ENCODE measurements around the gene OR6K6. TPM values are rescaled to one million over a fixed set of nuclear protein-coding genes. Genes with fewer than 3 reads are reported as not detected.

The OR6K6 gene
- polyA plus RNA-seq, 1 donor from 2014 or later: not detected

GRCh38 chr1:158711098-158711497 lies 43.4 kb upstream of the OR6K6 start:
- no peak overlapping the region for H3K27ac ChIP-seq (ENCODE audit: low read length)

GRCh38 chr1:158714754-158715153 lies 39.8 kb upstream of the OR6K6 start:
- no peak overlapping the region for H2AFZ ChIP-seq (ENCODE audit: low read depth, low read length)
- TF ChIP-seq EZH2 (IDR thresholded peaks at IDR 0.05; ENCODE audit: borderline replicate concordance, insufficient read depth, low read length, poor library complexity, severe bottlenecking) (no peak), SMC3 (conservative IDR thresholded peaks at IDR 0.05; ENCODE audit: poor library complexity) (no peak), EP300 (conservative IDR thresholded peaks at IDR 0.05; ENCODE audit: poor library complexity, severe bottlenecking) (no peak), RAD21 (conservative IDR thresholded peaks at IDR 0.05) (no peak), TAF1 (IDR thresholded peaks at IDR 0.05; ENCODE audit: low read depth) (no peak)
- H3K4me3 ChIP-seq (ENCODE audit: low read length): no peak overlapping the region
- H3K36me3 ChIP-seq (ENCODE audit: insufficient read depth, low read length): no peaks in the 10 kb centered on the region
- no peaks in the 10 kb centered on the region for H3K9me2 ChIP-seq (ENCODE audit: insufficient read depth, low read length)
- H3K9ac ChIP-seq (ENCODE audit: low read length): no peak overlapping the region
- H3K79me2 ChIP-seq (replicated peaks; ENCODE audit: insufficient read depth, low read length): no peaks in the 10 kb centered on the region
- H3K9me3 ChIP-seq (ENCODE audit: low read length): no peaks in the 10 kb centered on the region
- H3K27me3 ChIP-seq (ENCODE audit: insufficient read depth, low read depth, low read length): no peaks in the 10 kb centered on the region
- no peaks in the 10 kb centered on the region for H3F3A ChIP-seq (ENCODE audit: insufficient read depth, low read length, poor library complexity, severe bottlenecking)
- no peak overlapping the region for H3K27ac ChIP-seq (ENCODE audit: low read length)
- H3K4me2 ChIP-seq (ENCODE audit: low read length): no peak overlapping the region
- no peaks in the 10 kb centered on the region for H4K20me1 ChIP-seq (ENCODE audit: insufficient read depth)

More at GRCh38 chr1:158711098-158711497, 43.4 kb upstream of the OR6K6 start:
- no peaks in the 10 kb centered on the region for H4K20me1 ChIP-seq (ENCODE audit: insufficient read depth)
- H3K79me2 ChIP-seq (replicated peaks; ENCODE audit: insufficient read depth, low read length): no peaks in the 10 kb centered on the region
- H3K4me3 ChIP-seq (ENCODE audit: low read length): no peak overlapping the region
- H3K27me3 ChIP-seq (ENCODE audit: insufficient read depth, low read depth, low read length): no peaks in the 10 kb centered on the region
- no peaks in the 10 kb centered on the region for H3K36me3 ChIP-seq (ENCODE audit: insufficient read depth, low read length)
- no peaks in the 10 kb centered on the region for H3F3A ChIP-seq (ENCODE audit: insufficient read depth, low read length, poor library complexity, severe bottlenecking)
- no peak overlapping the region for H2AFZ ChIP-seq (ENCODE audit: low read depth, low read length)
- H3K9me3 ChIP-seq (ENCODE audit: low read length): no peaks in the 10 kb centered on the region
- H3K4me2 ChIP-seq (ENCODE audit: low read length): no peak overlapping the region
- TF ChIP-seq CTCF (IDR thresholded peaks at IDR 0.05; ENCODE audit: poor library complexity, severe bottlenecking) (no peak), RAD21 (conservative IDR thresholded peaks at IDR 0.05) (no peak), TAF1 (IDR thresholded peaks at IDR 0.05; ENCODE audit: low read depth) (no peak), EZH2 (IDR thresholded peaks at IDR 0.05; ENCODE audit: borderline replicate concordance, insufficient read depth, low read length, poor library complexity, severe bottlenecking) (no peak), REST (IDR thresholded peaks at IDR 0.05; ENCODE audit: borderline replicate concordance) (no peak), EP300 (conservative IDR thresholded peaks at IDR 0.05; ENCODE audit: poor library complexity, severe bottlenecking) (no peak), POLR2AphosphoS5 (IDR thresholded peaks at IDR 0.05) (no peak), MXI1 (conservative IDR thresholded peaks at IDR 0.05; ENCODE audit: poor library complexity, severe bottlenecking) (no peak)
- H3K9me2 ChIP-seq (ENCODE audit: insufficient read depth, low read length): no peaks in the 10 kb centered on the region
- no peak overlapping the region for H3K9ac ChIP-seq (ENCODE audit: low read length)
